Endothelial cell of umbilical vein (primary cell): Measurements from ENCODE around the gene PCID2.

Experiments used
- CTCF ChIP-seq, 2 donors: IDR thresholded peaks; 1 replicate in 1 of 2; 2 replicates in 1 of 2; pipeline ENCODE4 v1.5.1; 2011; ENCODE audit warnings: low read length in 2 of 2, mild to moderate bottlenecking in 2 of 2, moderate library complexity in 2 of 2, control low read depth in 1 of 2, inconsistent platforms in 1 of 2, low read depth in 1 of 2; ENCODE audit not compliant: insufficient read depth in 1 of 2; ENCODE audit errors: extremely low read depth in 1 of 2
- EZH2 ChIP-seq: IDR thresholded peaks from 2 replicates; pipeline ENCODE4 v1.6.1; 2012; ENCODE audit warnings: borderline replicate concordance, low read depth, mild to moderate bottlenecking, moderate library complexity, low read length, inconsistent platforms; ENCODE audit not compliant: severe bottlenecking
- FOS ChIP-seq: IDR thresholded peaks from 2 replicates; pipeline ENCODE4 v1.6.1; 2011; ENCODE audit warnings: mild to moderate bottlenecking, low read length, moderate library complexity, borderline replicate concordance; ENCODE audit not compliant: insufficient read depth
- MAX ChIP-seq: IDR thresholded peaks from 2 replicates; pipeline ENCODE4 v1.6.1; 2011; ENCODE audit not compliant: insufficient read depth, insufficient read length
- POLR2A ChIP-seq: IDR thresholded peaks from 2 replicates; pipeline ENCODE4 v1.6.1; 2012; ENCODE audit warnings: low read depth, mild to moderate bottlenecking, control low read depth, low read length
- POLR2AphosphoS5 ChIP-seq: IDR thresholded peaks from 2 replicates; pipeline ENCODE4 v1.6.1; 2012; ENCODE audit warnings: low read depth, mild to moderate bottlenecking, control low read depth, low read length, moderate library complexity; ENCODE audit not compliant: insufficient read depth

- TF ChIP-seq CTCF (IDR thresholded peaks at IDR 0.05; ENCODE audit: extremely low read depth in 1 of 2, insufficient read depth in 1 of 2, low read depth in 1 of 2, low read length in 2 of 2) (no peak), POLR2A (no peak), POLR2AphosphoS5 (no peak), MAX (no peak), FOS (no peak), EZH2 (no peak)
These were observed 51.1 kb downstream of the PCID2 start for GRCh38 chr13:113157206-113157928.
